NCI-H345 treated with DMSO at 0.1 percent for 48 hours (cell line): ENCODE results near the gene PCDHA10.
"Not testable (repeated sequence)": the region's sequence is repeated elsewhere in the genome, so short reads cannot be mapped to it uniquely, and the experiment has no call there.

Source experiments
- DNase-seq: peaks from one replicate; lab custom pipeline; 2025; ENCODE audit not compliant: unreplicated experiment; lab: John Stamatoyannopoulos, UW

PCDHA10 gene

DNA sequence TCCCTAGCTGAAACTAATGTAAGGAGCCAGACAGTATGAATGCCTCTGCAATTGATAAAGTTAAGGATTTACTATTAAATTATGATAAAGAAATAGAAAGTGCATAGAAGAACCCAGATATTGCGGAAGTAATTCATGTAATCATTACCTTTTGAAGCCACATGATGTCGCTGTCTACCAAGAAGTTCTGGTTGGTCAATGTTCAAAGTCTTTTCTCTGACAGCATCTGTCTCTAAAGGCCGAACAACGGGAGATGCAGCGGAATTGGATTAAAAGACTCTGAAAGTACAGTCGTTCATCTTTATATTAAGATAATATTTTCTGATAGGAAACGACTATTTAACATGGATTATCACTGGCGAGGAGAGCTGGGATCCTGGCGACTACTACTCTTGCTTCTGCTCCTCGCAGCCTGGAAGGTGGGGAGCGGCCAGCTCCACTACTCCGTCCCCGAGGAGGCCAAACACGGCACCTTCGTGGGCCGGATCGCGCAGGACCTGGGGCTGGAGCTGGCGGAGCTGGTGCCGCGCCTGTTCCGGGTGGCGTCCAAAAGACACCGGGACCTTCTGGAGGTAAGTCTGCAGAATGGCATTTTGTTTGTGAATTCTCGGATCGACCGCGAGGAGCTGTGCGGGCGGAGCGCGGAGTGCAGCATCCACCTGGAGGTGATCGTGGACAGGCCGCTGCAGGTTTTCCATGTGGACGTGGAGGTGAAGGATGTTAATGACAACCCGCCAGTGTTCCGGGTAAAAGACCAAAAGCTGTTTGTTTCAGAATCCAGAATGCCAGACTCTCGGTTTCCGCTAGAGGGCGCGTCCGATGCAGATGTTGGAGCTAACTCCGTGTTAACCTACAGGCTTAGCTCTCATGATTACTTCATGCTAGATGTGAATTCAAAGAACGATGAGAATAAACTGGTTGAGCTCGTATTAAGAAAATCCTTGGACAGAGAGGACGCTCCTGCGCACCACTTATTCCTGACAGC is 14.4 kb upstream of the PCDHA10 start, which contains the start of gene PCDHA8:
PCDHA8 (plus strand) TSS at position 210 of the 985 bp plus-strand sequence; CDS start at position 345, 135 bp downstream.
- no peak for DNase-seq

DNA sequence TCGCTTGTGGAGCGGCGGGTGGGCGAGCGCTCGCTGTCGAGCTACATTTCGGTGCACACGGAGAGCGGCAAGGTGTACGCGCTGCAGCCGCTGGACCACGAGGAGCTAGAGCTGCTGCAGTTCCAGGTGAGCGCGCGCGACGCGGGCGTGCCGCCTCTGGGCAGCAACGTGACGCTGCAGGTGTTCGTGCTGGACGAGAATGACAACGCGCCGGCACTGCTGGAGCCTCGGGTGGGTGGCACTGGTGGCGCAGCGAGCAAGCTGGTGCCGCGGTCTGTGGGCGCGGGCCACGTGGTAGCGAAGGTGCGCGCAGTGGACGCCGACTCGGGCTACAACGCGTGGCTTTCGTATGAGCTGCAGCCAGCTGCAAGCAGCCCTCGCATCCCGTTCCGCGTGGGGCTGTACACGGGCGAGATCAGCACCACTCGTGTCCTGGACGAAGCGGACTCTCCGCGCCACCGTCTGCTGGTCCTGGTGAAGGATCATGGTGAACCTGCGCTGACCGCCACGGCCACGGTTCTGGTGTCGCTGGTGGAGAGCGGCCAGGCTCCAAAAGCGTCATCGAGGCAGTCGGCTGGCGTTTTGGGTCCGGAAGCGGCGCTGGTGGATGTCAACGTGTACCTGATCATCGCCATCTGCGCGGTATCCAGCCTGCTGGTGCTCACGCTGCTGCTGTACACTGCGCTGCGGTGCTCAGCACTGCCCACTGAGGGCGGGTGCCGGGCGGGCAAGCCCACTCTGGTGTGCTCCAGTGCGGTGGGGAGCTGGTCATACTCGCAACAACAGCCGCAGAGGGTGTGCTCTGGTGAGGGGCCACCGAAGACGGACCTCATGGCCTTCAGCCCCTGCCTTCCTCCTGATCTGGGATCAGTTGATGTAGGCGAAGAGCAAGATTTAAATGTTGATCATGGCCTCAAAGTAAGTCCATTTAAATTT is 12.6 kb upstream of the PCDHA10 start:
- no peak for DNase-seq

DNA sequence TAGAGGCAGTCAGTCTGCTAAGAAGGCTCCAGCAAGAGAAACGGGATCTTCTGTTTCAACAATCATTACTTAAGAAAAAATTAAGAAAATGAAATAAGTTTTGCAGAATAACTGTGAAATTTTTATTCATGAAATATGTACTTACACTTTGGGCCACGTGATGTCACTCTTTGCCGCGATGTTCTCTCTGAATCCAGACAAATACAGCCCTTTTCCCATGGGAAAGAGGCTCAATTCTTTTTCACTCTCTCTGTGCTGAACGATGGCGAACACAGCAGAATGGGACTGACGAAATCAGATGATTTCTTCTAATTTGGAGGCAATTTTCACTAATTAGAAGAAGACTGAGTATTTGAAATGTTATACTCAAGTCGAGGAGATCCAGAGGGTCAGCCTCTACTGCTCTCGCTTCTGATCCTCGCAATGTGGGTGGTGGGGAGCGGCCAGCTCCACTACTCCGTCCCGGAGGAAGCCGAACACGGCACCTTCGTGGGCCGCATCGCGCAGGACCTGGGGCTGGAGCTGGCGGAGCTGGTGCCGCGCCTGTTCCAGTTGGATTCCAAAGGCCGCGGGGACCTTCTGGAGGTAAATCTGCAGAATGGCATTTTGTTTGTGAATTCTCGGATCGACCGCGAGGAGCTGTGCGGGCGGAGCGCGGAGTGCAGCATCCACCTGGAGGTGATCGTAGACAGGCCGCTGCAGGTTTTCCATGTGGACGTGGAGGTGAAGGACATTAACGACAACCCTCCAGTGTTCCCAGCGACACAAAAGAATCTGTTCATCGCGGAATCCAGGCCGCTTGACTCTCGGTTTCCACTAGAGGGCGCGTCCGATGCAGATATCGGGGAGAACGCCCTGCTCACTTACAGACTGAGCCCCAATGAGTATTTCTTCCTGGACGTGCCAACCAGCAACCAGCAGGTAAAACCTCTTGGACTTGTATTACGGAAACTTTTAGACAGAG is 7.3 kb upstream of the PCDHA10 start, which contains the start of gene PCDHA9:
PCDHA9 (plus strand) TSS at position 244 of the 964 bp plus-strand sequence; CDS start at position 358, 114 bp downstream.
- DNase-seq: not testable (repeated sequence)

DNA sequence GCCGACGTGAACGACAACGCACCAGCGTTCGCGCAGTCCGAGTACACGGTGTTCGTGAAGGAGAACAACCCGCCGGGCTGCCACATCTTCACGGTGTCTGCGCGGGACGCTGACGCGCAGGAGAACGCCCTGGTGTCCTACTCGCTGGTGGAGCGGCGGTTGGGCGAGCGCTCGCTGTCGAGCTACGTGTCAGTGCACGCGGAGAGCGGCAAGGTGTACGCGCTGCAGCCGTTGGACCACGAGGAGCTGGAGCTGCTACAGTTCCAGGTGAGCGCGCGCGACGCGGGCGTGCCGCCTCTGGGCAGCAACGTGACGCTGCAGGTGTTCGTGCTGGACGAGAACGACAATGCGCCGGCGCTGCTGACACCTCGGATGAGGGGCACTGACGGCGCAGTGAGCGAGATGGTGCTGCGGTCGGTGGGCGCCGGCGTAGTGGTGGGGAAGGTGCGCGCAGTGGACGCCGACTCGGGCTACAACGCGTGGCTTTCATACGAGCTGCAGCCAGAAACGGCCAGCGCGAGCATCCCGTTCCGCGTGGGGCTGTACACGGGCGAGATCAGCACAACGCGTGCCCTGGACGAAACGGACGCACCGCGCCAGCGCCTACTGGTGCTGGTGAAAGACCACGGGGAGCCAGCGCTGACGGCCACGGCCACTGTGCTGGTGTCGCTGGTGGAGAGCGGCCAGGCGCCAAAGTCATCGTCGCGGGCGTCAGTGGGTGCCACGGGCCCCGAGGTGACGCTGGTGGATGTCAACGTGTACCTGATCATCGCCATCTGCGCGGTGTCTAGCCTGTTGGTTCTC is 5.7 kb upstream of the PCDHA10 start:
- not testable (repeated sequence) for DNase-seq

DNA sequence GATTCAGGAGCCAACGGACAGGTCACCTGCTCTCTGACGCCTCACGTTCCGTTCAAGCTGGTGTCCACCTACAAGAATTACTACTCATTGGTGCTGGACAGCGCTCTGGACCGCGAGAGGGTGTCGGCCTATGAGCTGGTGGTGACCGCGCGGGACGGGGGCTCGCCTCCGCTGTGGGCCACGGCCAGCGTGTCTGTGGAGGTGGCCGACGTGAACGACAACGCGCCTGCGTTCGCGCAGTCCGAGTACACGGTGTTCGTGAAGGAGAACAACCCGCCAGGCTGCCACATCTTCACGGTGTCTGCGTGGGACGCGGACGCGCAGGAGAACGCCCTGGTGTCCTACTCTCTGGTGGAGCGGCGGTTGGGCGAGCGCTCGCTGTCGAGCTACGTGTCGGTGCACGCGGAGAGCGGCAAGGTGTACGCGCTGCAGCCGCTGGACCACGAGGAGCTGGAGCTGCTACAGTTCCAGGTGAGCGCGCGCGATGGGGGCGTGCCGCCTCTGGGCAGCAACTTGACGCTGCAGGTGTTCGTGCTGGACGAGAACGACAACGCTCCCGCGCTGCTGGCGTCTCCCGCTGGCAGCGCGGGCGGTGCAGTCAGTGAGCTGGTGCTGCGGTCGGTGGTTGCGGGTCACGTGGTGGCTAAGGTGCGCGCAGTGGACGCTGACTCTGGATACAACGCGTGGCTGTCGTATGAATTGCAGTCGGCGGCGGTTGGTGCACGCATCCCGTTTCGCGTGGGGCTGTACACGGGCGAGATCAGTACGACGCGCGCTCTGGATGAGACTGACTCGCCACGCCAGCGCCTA is 1.7 kb downstream of the PCDHA10 start:
- no peak for DNase-seq

DNA sequence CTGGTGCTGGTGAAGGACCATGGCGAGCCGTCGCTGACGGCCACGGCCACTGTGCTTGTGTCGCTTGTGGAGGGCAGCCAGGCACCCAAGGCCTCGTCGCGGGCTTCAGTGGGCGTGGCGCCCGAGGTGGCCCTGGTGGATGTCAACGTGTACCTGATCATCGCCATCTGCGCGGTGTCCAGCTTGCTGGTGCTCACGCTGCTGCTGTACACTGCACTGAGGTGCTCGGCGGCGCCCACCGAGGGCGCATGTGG is 2.2 kb downstream of the PCDHA10 start:
- DNase-seq: no peak

DNA sequence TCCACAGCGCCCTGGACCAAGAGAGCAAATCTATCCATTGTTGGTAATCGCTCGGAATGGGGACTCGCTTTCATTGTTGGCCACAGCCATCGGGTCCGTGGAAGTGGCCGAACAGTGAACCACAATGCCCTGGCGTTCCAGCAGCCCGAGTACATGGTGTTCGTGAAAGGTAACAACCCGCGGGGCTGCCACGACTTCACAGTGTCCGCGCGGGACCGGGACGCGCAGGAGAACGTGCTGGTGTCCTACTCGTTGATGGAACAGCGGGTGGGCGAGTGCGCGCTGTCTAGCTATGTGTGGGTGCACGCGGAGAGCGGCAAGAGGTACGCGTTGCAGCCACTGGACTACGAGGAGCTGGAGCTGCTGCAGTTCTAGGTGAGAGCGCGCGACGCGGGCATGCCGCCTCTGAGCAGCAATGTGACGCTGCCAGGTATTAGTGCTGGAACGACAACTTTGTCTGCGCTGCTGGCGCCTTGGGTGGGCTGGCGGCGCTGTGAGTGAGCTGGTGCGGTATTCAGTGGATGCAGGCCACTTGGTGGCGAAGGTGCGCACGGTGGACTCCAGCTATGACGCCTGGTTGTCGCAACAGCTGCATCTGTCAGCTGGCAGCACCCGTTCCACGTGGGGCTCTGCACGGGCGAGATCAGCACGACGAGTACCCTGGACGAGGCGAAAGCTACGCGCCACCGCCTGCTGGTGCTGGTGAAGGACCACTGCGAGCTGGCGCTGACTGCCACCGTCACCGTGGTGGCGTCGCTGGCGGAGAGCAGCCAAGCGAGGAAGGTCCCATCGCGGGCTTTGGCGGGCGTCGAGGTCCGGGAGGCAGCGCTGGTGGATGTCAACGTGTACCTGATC is 7.0 kb downstream of the PCDHA10 start:
- no peak for DNase-seq

DNA sequence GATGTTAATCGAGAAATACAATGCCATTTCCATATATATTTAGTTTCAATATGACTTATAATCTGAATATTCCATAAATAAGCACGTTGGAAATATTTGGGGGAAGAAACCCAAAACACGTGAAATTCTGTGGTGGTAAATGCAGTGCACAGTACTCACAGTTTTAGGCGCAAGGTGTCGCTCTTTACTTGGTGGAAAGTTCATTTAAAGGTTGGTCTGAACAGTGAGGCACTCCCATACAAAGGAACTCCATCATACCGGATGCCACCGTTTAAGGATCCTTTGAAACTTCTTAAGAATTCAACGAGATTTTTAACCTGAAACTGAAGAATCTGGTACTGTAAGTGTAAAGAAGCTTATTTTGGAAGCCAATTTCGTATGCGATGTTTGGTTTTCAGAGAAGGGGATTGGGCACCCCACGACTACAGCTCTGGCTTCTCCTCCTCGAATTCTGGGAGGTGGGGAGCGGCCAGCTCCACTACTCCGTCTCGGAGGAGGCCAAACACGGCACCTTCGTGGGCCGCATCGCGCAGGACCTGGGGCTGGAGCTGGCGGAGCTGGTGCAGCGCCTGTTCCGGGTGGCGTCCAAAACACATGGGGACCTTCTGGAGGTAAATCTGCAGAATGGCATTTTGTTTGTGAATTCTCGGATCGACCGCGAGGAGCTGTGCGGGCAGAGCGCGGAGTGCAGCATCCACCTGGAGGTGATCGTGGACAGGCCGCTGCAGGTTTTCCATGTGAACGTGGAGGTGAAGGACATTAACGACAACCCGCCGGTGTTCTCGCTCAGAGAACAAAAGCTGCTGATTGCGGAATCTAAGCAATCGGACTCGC is 13.2 kb downstream of the PCDHA10 start, which contains the start of gene PCDHA11:
PCDHA11 (plus strand) TSS at position 237 of the 834 bp plus-strand sequence; CDS start at position 384, 147 bp downstream.
- DNase-seq: no peak

DNA sequence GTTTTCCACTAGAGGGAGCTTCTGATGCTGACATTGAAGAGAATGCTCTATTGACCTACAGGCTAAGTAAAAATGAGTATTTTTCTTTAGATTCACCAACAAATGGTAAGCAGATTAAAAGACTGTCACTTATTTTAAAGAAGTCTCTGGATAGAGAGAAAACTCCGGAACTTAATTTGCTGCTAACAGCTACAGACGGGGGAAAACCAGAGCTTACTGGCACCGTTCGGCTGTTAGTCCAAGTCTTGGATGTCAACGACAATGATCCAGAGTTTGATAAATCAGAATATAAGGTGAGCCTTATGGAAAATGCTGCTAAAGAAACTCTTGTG is 13.8 kb downstream of the PCDHA10 start:
- DNase-seq: no peak

DNA sequence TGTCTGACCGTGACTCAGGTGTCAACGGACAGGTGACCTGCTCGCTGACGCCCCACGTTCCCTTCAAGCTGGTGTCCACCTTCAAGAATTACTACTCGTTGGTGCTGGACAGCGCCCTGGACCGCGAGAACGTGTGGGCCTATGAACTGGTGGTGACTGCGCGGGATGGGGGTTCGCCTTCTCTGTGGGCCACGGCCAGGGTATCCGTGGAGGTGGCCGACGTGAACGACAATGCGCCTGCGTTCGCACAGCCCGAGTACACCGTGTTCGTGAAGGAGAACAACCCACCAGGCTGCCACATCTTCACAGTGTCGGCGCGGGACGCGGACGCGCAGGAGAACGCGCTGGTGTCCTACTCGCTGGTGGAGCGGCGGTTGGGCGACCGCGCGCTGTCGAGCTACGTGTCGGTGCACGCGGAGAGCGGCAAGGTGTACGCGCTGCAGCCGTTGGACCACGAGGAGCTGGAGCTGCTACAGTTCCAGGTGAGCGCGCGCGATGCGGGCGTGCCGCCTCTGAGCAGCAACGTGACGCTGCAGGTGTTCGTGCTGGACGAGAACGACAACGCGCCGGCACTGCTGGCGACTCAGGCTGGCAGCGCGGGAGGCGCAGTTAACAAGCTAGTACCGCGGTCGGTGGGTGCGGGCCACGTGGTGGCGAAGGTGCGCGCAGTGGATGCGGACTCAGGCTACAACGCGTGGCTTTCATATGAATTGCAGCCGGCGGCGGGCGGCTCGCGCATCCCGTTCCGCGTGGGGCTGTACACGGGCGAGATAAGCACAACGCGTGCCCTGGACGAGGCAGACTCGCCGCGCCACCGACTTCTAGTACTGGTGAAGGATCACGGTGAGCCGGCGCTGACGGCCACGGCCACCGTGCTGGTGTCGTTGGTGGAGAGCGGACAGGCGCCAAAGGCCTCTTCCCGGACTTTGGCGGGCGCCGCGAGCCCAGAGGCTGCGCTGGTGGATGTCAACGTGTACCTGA is 14.8 kb downstream of the PCDHA10 start:
- DNase-seq: no peak

DNA sequence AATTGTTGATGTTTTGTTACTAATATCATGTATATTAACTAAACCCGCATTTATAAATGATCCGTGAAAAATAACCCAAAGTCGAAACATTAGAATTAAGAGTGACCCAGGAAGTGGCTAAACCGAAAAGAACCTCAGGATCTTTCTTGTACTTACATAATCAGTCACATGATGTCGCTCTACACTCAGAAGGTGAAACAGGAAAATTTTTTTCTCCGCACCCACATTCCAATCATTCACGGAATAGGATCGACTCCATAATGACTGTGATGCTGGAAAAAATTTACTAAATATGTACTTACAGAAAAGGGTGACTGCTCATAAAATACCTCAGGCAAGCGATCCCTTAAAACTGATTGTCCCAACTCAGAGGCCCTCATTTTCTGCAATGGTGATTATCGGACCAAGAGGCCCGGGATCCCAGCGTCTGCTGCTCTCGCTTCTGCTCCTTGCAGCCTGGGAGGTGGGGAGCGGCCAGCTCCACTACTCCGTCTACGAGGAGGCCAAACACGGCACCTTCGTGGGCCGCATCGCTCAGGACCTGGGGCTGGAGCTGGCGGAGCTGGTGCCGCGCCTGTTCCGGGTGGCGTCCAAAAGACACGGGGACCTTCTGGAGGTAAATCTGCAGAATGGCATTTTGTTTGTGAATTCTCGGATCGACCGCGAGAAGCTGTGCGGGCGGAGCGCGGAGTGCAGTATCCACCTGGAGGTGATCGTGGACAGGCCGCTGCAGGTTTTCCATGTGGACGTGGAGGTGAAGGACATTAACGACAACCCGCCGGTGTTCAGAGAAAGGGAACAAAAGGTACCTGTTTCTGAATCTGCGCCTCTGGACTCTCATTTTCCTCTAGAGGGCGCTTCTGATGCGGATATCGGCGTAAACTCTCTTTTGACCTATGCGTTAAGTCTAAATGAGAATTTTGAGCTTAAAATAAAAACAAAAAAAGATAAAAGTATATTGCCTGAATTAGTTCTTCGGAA is 19.7 kb downstream of the PCDHA10 start, which contains the start of gene PCDHA12:
PCDHA12 (plus strand) TSS at position 224 of the 981 bp plus-strand sequence; CDS start at position 389, 165 bp downstream.
- no peak for DNase-seq

DNA sequence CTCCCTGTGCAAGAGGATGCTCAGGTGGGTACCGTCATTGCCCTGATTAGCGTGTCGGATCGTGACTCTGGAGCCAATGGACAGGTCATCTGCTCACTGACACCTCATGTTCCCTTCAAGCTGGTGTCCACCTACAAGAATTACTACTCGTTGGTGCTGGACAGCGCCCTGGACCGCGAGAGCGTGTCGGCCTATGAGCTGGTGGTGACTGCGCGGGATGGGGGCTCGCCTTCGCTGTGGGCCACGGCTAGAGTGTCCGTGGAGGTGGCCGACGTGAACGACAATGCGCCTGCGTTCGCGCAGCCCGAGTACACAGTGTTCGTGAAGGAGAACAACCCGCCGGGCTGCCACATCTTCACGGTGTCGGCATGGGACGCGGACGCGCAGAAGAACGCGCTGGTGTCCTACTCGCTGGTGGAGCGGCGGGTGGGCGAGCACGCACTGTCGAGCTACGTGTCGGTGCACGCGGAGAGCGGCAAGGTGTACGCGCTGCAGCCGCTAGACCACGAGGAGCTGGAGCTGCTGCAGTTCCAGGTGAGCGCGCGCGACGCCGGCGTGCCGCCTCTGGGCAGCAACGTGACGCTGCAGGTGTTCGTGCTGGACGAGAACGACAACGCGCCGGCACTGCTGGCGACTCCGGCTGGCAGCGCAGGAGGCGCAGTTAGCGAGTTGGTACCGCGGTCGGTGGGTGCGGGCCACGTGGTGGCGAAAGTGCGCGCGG is 21.0 kb downstream of the PCDHA10 start:
- not testable (repeated sequence) for DNase-seq

DNA sequence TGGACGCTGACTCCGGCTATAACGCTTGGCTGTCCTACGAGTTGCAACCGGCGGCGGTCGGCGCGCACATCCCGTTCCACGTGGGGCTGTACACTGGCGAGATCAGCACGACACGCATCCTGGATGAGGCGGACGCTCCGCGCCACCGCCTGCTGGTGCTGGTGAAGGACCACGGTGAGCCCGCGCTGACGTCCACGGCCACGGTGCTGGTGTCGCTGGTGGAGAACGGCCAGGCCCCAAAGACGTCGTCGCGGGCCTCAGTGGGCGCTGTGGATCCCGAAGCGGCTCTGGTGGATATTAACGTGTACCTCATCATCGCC is 21.5 kb downstream of the PCDHA10 start:
- DNase-seq: no peak
